ENCODE data around the gene BARX2.
"Not testable (repeated sequence)": the region's sequence is repeated elsewhere in the genome, so short reads cannot be mapped to it uniquely, and the experiment has no call there.

BARX2 gene, protein sequence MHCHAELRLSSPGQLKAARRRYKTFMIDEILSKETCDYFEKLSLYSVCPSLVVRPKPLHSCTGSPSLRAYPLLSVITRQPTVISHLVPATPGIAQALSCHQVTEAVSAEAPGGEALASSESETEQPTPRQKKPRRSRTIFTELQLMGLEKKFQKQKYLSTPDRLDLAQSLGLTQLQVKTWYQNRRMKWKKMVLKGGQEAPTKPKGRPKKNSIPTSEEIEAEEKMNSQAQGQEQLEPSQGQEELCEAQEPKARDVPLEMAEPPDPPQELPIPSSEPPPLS

GRCh38 chr11:129375751-129376657 lies at the start of gene BARX2:
TSS of gene BARX2 (plus strand) at chr11:129375848. CDS start at chr11:129376036, 188 bp downstream.
- no peak for DNase-seq

DNA sequence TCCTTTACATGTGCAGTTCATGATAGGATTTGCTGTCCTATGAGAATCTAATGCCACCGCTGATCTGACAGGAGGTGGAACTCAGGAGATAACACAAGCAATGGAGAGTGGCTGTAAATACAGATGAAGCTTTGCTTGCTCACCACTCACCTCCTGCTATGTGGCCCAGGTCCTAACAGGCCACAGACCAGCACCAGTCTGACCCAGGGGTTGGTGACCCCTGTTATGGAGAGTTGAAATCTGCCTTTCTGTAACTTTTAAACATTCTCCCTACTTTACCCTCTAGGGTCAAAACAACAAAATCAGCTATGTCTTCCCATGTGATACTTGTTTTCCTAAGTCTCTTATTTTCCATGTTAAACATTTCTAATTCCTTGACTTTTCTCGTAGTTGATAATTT lies 48.7 kb upstream of the BARX2 start:
- DNase-seq, result no peak

- DNase-seq, result not testable (repeated sequence)
These were observed 47.9 kb upstream of the BARX2 start for GRCh38 chr11:129327708-129328107.

DNA sequence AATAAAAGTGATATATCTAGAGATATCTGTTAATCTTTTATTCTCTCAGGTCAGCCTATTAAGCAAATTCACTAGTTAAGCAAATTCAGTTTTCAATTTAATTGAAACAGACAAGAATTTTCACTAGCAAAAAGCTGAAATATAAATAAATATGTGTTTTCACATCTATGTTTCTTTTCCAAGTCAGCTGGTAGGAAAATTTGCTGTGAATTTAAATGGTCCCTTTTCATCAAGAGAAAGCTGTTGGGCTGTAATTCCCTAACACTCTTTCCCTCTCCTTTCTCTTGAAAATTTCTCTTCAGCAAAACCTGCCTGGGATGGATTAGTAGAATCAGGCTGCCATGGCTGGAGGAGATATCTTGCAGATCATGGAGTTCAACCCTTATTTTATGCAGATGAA lies 46.9 kb upstream of the BARX2 start:
- no peak for DNase-seq

- no peak for DNase-seq
These were observed 44.4 kb upstream of the BARX2 start for GRCh38 chr11:129331217-129331616.

DNA sequence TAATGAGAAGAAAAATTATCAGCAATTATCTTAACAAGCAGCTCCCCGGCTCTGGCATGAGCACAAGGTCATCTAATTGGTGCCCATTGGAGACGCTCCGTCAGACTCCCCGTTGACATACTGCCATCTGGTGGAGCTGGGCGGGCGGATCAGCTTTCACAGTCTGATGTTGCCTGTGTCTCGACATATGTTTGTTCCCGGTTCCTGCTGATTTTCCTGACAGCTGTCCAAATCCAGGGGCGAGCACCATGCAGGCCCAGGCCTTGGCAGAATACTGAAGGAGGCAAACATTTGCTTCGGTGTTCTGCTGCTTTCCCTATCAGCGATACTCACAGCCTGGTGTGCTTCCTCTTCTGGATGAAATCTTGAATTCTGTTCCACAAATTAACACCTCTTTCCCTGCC lies 43.8 kb upstream of the BARX2 start:
- no peak for DNase-seq

GRCh38 chr11:129333873-129334272 lies 41.8 kb upstream of the BARX2 start:
- no peak for DNase-seq

DNA sequence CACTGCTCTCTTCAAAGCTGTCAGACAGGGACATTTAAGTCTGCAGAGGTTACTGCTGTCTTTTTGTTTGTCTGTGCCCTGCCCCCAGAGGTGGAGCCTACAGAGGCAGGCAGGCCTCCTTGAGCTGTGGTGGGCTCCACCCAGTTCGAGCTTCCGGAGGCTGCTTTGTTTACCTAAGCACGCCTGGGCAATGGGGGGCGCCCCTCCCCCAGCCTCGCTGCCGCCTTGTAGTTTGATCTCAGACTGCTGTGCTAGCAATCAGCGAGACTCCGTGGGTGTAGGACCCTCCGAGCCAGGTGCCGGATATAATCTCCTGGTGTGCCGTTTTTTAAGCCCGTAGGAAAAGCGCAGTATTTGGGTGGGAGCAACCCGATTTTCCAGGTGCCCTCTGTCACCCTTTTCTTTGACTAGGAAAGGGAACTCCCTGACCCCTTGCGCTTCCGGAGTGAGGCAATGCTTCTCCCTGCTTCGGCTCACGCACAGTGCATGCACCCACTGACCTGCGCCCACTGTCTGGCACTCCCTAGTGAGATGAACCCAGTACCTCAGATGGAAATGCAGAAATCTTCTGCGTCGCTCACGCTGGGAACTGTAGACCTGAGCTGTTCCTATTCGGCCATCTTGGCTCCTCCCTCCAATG lies 31.2 kb upstream of the BARX2 start:
- DNase-seq, result not testable (repeated sequence)

DNA sequence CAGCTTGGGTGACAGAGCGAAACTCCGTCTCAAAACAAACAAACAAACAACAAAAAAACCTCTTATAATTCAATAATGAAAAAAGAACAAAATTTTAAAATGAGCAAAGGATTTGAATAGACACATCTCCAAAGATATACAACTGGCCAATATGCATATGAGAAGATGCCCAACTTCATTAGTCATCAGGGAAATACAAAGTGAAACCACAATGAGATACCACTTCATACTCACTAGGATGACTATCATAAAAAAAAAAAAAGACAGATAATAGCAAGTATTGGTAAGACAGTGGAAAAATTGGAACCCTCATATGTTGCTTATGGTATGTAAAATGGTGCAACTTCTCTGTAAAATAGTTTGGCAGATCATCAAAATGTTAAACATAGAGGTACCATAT lies 28.7 kb upstream of the BARX2 start:
- DNase-seq, result no peak

- DNase-seq, result no peak
These were observed 26.8 kb upstream of the BARX2 start for GRCh38 chr11:129348813-129349212.

GRCh38 chr11:129352676-129353075 lies 23.0 kb upstream of the BARX2 start:
- no peak for DNase-seq

DNA sequence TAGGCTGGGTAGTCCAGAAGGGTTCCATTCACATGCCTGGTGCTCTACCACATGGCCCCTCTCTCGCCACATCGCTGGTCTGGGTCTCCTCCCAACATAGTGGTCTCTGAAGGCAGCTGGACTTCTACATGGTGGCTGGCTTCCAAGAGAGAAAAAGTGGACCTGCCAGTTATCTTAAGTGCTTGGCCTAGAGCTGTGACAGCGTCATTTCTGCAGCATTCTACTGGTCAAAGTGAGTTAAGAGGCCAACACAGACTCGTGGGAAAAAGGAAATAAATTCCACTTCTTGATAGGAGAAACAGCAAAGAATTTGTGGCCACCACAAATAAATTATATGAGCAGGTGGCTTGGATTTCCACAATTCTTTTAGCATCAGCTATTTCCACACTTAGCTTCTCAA lies 21.0 kb upstream of the BARX2 start:
- no peak for DNase-seq

DNA sequence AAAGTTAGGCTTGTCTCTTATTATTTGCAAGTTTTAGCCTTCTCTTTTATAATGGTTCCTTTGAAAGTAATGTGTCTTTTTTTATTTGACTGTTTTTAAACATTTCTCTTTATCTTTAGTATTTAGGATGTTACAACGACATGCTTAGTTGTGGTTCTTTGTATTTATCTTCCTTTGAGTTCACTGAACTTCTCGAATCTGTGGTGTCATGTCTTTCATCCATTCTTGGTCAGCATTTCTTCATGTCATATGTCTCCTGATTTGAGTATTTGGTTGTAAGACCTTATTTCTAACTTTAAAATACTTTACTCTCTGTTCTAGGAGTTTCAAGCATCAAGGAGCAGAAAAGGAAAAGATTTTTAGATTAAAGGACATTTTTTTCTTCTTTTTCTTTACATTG lies 15.9 kb upstream of the BARX2 start:
- no peak for DNase-seq

GRCh38 chr11:129364143-129364654 lies 11.4 kb upstream of the BARX2 start:
- DNase-seq, result no peak

DNA sequence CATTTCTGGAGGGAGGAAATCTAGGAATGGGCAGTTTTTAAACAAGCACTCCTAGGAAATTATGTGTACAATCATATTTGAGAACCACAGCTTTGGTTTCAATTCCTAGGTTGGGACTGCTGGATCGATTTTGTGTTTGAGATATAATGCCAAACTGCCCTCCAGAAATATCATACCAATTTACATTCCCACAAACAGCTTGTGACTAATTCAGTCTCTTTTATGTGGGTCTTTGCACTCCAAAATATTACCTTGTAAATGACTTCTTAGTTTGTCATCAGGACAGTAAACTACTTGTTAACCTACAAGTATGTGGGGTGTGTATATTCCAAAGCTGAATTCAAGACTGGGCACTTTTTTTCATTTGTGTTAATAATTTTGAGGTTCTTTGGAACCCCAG lies 9.8 kb upstream of the BARX2 start:
- no peak for DNase-seq

GRCh38 chr11:129366737-129367597 lies 8.7 kb upstream of the BARX2 start:
- DNase-seq, result no peak

- no peak for DNase-seq
These were observed 6.6 kb upstream of the BARX2 start for GRCh38 chr11:129368889-129369672.

DNA sequence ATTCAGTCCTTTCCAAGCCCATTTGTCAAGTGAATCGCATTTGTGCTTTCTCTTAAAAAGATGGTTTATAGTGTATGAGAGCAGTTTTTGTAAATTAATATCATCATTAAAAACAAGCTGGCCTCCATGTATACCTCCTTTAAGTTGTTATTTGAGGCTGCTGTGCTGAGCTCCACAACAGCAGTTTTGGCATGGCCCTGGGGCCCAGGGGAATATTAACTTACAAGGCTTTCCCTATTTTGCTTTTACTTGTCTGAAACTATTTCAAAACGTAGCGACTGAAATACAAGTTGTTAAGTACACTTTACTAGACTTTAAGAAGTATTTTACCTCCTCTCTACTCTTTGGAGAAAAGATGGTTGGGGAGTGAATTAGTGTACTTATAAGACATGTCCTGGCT lies 4.9 kb upstream of the BARX2 start:
- no peak for DNase-seq

DNA sequence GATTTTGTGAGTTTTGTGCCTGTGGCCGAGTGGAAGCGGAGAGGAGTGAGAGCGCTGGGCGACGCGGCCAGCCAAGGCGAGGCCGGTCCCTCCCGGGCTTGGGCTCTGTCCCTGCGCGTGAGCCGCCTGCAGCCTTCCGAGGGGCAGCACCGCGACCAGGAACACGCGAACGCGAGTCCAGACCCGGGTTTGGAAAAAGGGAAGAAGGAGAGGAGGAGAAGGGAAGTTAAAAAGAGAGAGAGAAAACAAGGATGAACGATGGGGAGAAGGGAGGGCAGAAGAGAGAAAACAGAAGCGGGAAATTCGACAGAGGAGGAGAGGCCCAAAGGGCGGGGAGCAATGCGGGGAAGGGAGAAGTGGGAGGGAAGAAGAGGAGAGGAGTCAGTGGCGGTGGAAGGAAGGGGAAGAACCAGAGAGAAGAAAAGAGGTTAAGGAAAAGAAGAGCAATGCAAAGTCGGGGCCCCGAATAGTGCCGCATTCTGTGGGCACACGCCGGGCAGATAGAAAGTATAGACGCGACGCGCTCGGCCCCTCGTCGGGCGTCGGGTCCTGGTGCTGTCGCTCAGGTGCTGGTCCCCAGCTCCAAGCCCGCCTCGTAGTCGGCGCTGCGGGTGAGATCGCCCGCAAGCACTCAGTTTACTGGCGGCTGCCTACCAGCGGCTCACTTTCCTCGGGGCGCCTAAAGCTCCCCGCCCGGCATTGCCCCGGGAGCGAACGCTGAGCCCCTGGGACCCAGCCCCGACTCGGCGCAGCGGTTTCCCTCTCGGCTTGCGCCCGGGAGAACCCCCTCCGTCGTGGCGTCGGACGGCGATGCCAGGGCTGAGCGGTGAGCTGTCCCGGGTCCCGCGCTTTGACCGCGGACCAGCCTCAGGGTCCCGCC lies 2.8 kb upstream of the BARX2 start:
- DNase-seq, result no peak

DNA sequence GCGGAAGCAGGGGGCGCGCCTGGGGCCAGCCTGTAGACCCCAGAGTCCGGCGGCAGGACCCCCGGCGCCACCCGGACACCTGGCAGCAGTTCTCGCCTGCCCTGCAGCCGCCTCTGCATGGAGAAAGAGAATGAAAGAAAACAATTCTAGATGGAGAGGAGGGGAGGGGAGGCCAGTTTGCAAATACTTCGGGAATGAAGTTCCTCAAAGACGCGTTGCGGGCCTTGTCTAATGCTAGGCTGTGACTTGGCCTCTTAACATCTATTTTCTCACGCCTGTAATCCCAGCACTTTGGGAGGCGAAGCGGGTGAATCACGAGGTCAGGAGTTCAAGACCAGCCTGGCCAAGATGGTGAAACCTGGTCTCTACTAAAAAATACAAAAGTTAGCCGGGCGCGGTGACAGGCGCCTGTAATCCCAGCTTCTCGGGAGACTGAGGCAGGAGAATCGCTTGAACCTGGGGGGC lies 2.1 kb upstream of the BARX2 start:
- no peak for DNase-seq
